HFFc6 (cell line): ENCODE data around the gene TNFSF11. TPM values are rescaled to one million over a fixed set of nuclear protein-coding genes. Genes with fewer than 3 reads are reported as not detected.

Experiments
- DNase-seq: peaks from one replicate; pipeline ENCODE4 v3.0.0-alpha.2; 2018
- H3K27ac Mint-ChIP-seq: 2 replicates; pipeline ENCODE4 v1.8.0; 2020; ENCODE audit warnings: mild to moderate bottlenecking, mixed read lengths
- H3K27me3 Mint-ChIP-seq: 2 replicates; pipeline ENCODE4 v1.8.0; 2021; ENCODE audit warnings: mild to moderate bottlenecking, moderate library complexity, mixed read lengths; ENCODE audit not compliant: insufficient read depth
- H3K36me3 Mint-ChIP-seq: 2 replicates; pipeline ENCODE4 v1.8.0; 2021; ENCODE audit warnings: low read depth, mixed read lengths
- H3K4me1 Mint-ChIP-seq: 2 replicates; pipeline ENCODE4 v1.8.0; 2020; ENCODE audit warnings: low read depth, mixed read lengths
- H3K4me3 Mint-ChIP-seq: 2 replicates; pipeline ENCODE4 v1.8.0; 2020; ENCODE audit warnings: mild to moderate bottlenecking, moderate library complexity, mixed read lengths
- H3K9me3 Mint-ChIP-seq: 2 replicates; pipeline ENCODE4 v1.8.0; 2020; ENCODE audit warnings: mild to moderate bottlenecking, mixed read lengths
- total RNA-seq, 6 experiments: library from RNA; stranded (reverse); fragmentation: NEBNext Ultra II Directional; extraction: Animal tissue kit (Norgen Biotek cat#: 25700); gene quantifications; 2 replicates in 1 of 6; 3 replicates in 5 of 6; pipeline ENCODE4 v1.2.3, GENCODE V29; 2021
- TF ChIP-seq, protein P1 (sequence below): fragments of 200-600 bp; sonication (generic); IDR thresholded peaks from 2 replicates; pipeline ENCODE4 v1.5.0; 2021; ENCODE audit warnings: antibody characterized with exemption, mild to moderate bottlenecking

Gene TNFSF11
- total RNA-seq, 6 experiments from 2014 or later: not detected

DNA sequence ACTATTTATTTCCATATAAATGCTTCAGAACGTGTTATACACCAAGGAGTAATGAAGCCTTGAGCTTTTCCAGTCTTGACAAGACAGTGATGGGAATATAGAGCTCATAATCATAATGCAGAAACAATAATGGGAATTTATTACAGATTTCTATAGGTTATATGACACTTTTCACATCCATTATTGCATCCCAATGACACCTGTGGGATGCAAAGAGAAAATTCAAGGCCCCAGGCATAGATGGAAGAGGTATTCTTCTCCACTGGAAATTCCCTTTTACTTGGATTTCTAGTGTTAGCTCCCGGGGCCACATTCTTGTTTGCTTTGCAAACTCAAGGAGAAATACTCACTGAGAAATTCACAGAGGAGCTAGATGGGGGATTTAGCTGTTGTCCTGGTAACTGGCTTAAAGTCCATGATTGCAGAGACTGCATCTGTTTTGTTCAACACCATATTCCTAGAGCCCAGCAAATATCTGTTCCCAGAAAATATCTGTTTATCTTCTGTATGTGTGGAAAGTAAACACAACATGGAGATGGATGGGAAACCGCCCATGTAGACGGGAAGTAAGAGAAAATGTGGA, 30.6 kb upstream of the TNFSF11 start:
- H3K4me1 Mint-ChIP-seq: no peaks in the 10 kb centered on the region
- no peak for DNase-seq
- no peaks in the 10 kb centered on the region; the same call in 1 of the 2 replicates for H3K27me3 Mint-ChIP-seq
- H3K4me3 Mint-ChIP-seq: no peak overlapping the region
- no peak overlapping the region for H3K27ac Mint-ChIP-seq
- TF ChIP-seq, protein P1, sequence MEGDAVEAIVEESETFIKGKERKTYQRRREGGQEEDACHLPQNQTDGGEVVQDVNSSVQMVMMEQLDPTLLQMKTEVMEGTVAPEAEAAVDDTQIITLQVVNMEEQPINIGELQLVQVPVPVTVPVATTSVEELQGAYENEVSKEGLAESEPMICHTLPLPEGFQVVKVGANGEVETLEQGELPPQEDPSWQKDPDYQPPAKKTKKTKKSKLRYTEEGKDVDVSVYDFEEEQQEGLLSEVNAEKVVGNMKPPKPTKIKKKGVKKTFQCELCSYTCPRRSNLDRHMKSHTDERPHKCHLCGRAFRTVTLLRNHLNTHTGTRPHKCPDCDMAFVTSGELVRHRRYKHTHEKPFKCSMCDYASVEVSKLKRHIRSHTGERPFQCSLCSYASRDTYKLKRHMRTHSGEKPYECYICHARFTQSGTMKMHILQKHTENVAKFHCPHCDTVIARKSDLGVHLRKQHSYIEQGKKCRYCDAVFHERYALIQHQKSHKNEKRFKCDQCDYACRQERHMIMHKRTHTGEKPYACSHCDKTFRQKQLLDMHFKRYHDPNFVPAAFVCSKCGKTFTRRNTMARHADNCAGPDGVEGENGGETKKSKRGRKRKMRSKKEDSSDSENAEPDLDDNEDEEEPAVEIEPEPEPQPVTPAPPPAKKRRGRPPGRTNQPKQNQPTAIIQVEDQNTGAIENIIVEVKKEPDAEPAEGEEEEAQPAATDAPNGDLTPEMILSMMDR: no peak
- H3K36me3 Mint-ChIP-seq: no peaks in the 10 kb centered on the region
- H3K9me3 Mint-ChIP-seq: no peaks in the 10 kb centered on the region; the same call in 1 of the 2 replicates

DNA sequence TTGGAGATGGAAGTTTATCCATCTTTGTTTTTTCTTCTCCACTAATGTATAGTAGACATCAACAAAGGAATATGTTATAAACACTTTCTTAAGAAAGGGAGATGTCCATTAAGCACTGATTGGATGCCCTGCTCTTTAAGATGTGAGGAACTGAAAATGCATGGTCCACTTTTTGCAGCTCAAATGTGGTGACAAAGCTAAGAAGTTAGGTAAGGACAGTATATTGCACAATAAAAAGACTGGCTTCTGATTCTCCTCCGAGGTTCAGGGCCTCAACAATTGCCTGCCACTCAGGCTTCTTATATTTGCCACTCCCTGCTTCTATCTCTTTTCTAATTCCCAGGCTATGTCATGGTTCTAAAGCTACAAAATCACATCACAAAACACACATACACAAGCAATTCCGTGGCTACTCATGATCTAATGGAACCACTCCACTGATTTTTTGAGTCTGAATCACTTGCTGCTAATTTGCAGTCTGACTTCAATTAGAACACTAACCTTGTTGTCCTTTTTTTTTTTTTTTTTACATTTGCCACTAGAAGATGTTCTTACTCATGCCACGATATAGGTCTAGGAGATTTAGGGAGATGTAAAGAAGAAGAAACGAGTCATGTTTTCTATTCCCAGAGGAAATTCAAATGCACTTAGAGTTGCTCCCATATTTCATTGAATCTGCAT, 29.6 kb upstream of the TNFSF11 start:
- H3K27me3 Mint-ChIP-seq: no peaks in the 10 kb centered on the region; the same call in 1 of the 2 replicates
- no peak overlapping the region for H3K27ac Mint-ChIP-seq
- no peak for DNase-seq
- no peaks in the 10 kb centered on the region for H3K36me3 Mint-ChIP-seq
- no peak overlapping the region for H3K4me3 Mint-ChIP-seq
- TF ChIP-seq, protein P1: no peak
- H3K4me1 Mint-ChIP-seq: no peaks in the 10 kb centered on the region
- no peaks in the 10 kb centered on the region; the same call in 1 of the 2 replicates for H3K9me3 Mint-ChIP-seq

DNA sequence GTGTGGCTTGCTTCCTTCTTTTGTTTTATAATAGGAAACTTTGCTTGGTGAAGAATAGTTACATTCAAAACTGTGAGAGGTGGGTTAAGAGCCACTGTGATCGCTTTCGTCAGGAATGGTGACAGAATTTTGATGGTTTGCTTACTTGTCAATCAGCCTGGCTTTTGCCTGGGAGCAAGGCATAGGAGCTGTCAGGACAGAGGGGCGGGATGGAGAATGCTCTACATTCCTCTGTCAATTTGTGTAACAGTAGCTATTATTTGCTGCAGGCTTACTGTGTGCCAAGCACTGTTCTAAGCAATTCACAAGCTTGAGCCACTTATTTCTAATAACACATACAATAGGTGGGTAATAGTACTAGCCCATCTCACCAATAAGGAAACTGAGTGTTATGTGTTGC, 28.1 kb upstream of the TNFSF11 start:
- TF ChIP-seq, protein P1: no peak
- no peaks in the 10 kb centered on the region for H3K36me3 Mint-ChIP-seq
- no peaks in the 10 kb centered on the region; the same call in 1 of the 2 replicates for H3K9me3 Mint-ChIP-seq
- H3K4me3 Mint-ChIP-seq: no peak overlapping the region
- DNase-seq: no peak
- H3K4me1 Mint-ChIP-seq: no peaks in the 10 kb centered on the region
- H3K27ac Mint-ChIP-seq: no peak overlapping the region
- H3K27me3 Mint-ChIP-seq: no peaks in the 10 kb centered on the region; the same call in 1 of the 2 replicates

DNA sequence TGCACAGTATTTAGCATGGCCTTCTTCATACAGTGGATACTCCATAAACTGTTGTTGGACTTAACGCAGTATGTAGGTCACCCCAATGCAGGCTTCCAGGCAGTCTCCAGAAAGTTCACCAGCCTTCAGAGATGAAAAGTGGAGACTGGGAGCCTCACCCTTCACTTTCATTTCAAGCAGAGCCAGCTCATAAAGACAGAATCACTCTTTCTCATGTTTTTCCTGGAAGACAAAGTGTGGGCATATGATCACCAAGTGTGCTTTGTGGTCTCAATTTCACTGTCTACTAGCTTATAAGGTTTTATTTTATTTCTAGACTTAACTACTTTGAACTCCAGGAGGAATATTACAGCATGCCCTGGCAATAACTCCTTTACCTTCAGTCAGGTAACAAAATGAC, 26.3 kb upstream of the TNFSF11 start:
- Mint-ChIP-seq H3K4me3 (no peak overlapping the region), H3K27me3 (no peaks in the 10 kb centered on the region; the same call in 1 of the 2 replicates), H3K27ac (no peak overlapping the region), H3K4me1 (no peaks in the 10 kb centered on the region), H3K36me3 (no peaks in the 10 kb centered on the region), H3K9me3 (no peaks in the 10 kb centered on the region)
- TF ChIP-seq, protein P1: no peak
- no peak for DNase-seq

DNA sequence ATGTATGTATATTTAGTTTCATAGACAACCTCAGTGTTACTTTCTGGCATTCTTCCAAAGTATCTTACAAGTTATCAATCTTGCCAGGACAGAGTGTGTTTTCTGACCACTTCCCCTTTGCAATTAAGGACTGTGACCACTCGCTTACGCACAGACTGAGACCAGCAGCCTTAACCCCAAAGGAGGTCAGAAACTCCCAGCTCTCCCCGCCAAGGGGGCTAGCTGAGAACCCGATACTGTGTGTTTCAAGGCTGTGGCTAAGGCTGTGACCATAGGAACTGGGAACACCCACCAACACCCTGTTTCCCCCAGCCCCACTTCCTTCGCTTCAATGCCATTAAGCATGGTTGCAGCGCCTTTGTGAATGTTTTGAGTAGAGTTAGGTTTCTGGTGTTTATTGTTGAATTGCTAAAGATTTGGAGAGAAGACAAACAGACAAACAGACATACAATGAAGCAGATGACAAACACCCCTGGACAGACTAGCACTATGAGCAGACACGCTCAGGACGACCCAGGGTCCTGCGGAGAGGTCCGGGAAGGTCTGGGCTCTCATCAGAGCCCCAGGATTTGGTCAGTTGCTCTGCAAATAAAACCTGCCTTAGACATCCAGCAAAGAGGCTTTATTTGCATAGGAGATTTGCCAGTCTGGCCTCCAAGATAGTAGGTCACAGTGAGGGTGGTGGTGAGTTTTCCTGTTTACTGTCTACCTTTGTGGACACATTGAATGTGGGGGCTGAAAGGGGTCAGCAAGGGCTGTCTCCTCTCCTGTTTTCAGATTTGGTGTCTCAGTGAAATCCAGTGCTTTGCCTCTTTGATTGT, 25.0 kb upstream of the TNFSF11 start:
- TF ChIP-seq, protein P1: no peak
- H3K9me3 Mint-ChIP-seq: no peaks in the 10 kb centered on the region
- no peaks in the 10 kb centered on the region; the same call in 1 of the 2 replicates for H3K27me3 Mint-ChIP-seq
- H3K36me3 Mint-ChIP-seq: no peaks in the 10 kb centered on the region
- H3K4me3 Mint-ChIP-seq: no peak overlapping the region
- H3K4me1 Mint-ChIP-seq: no peaks in the 10 kb centered on the region
- no peak overlapping the region for H3K27ac Mint-ChIP-seq
- DNase-seq: no peak
